GM18526 (cell line): ENCODE data around the gene NOS1.

Experiments used
- POLR2A ChIP-seq: IDR thresholded peaks from 3 replicates; pipeline ENCODE4 v1.6.1; 2011; ENCODE audit not compliant: insufficient read length; ENCODE audit errors: extremely low read depth

NOS1 gene

DNA sequence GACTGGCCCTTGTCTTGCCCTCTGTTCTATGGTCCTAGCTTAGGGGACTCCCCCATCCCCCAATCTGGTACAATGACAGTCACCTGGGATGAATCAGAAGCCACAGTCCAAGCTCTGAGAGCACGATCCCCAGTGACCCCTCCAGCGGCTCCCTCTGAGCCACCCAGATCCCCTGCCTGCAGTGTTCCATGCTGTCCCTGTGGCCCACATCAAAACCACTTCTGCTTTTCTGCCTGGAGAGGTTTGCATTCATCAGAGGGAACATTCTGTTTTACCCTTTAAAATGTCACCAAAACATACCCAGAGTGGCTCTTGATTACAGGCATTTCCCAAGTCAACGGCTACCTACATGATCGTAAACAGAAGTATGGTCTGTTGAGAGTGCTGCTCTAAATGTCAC is 47.5 kb downstream of the NOS1 start:
- no peak for TF ChIP-seq POLR2A

DNA sequence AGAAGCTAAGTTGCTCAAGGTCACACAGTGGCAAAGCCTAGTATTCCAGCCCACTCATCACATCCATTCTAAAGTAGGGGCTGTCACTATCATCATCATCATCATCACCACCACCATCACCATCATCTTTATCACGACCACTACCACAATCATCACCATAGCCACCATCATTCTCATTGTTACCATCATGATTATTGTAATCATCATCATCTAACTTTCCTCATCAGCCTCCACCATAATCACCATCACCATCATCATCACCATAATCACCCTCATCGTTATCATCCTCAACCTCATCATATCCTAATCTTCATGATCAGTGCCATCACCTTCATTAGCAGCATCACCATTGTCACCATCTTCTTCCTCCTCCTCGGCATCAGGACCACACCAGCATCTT is 48.7 kb downstream of the NOS1 start:
- TF ChIP-seq POLR2A, result no peak

DNA sequence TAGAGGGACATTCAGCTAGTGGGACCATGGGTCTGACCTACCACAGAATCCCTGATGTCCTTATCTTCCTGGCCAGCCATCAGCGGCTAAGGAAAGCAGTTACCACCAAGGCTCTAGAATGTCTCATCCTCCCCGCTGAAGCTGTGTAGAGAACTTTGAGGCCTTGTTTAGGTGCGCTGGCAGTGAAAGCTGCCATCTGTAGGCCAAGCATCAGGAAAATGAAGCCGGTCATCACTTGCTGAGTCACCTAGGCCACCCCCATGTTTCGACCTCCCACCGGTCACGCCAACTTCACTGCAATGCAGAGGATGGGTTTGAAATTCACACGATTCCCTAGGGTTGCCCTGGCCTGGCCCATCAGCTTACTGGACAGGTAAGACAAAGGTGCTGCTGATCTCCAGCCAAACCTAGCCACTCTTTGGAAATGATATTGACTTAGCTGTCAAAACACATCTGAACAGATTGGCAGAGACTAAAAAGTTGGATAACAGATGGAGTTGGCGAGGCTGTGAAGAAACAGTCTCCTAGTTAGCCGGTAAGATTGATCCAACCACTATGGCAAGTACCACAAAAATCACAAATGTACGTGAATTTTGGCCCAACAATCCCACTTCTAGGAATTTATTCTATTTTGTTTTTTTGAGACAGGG is 52.0 kb downstream of the NOS1 start:
- TF ChIP-seq POLR2A, result no peak

DNA sequence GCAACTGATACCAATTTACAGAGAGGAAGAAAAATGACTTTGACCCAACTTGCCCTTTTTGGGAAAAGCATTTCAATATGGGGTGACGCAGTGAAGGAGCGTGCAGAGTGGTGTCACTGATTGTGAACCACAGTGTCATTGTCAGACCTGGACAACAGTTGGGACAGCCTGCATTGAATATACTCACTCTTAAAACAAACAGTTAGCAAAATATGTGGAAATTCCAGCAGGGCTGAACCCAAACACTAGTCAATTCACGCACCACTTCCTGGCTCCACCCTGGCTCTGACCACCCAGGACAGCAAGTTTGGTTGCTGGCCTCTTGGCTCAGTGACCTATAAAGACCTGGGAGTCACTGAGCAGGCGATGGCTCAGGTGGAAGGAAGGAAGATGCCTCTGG is 61.3 kb downstream of the NOS1 start:
- no peak for TF ChIP-seq POLR2A

DNA sequence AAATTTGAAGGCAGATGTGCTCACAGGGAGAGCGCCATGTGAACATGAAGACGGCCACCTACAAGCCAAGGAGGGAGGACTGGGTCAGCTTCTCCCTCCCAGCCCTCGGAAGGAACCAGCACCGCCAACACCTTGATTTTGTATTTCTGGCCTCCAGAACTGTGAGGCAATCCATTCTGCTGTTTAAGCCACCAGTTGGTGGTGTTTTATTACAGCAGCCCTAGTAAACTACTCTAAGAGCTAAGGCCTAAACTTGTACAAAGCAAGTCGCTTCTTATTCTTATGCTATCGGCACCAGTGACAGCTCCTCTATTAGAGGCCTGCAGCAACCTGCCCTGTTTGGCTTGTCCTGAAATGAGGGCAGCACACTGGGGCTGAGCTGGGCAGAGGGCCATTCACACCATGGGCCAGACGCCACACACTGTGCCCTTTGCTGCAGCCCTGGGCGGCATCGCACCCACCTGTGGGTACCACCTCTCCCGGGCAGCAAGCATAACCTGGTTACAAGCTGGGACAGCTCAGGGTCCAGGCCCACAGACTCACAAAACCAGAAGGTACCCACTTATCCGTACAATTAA is 62.7 kb downstream of the NOS1 start:
- TF ChIP-seq POLR2A, result no peak

DNA sequence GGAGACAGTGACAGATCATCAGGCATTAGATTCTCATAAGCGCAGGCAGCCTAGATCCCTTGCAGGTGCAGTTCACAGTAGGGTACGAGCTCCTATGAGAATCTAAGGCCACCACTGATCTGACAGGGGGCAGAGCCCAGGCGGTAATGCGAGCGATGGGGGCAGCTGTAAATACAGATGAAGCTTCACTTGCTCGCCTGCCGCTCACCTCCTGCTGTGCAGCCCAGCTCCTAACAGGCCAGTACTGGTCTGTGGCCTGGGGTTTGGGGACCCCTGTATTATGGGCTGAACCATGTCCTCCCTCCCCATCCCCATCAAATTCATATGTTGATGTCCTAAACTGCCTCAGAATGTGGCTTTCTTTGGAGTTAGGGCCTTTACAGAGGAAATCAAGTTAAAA is 63.2 kb downstream of the NOS1 start:
- no peak for TF ChIP-seq POLR2A

DNA sequence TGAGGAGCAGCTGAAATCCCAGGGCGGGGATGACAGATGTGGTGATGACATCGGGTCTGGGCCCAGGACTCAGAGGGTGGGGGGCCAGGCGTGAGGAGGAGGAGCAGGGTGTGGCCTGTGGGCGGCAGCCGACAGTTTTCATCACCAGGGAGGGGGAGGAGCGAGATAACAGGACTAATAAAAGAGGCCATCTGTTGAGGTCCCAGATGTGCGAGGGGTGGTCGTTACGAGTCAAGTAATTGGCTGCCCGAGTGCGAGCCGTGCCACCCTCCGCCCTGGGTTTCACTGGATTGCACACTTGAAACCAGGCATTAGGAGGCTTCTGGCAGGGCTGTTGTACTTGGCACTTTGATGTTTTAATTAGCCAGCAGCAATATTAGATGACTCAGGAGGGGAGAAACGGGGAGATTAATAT is 67.2 kb downstream of the NOS1 start:
- TF ChIP-seq POLR2A, result no peak

DNA sequence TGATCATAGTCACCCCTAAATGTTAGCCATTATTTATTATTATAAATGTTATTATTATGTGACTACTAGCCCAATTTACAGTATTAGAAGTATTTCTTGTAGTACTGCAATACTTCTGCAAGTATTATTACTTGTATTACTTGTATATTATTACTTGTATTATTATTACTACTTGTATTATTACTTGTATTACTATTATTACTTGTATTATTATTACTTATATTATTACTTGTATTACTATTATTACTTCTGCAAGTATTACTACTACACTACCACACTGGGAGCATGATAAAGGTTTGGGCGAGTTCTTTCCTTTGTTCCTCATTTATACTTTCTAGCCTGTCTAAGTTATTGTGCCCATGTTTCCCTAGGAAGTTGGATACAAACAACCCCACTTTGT is 67.9 kb downstream of the NOS1 start:
- no peak for TF ChIP-seq POLR2A

DNA sequence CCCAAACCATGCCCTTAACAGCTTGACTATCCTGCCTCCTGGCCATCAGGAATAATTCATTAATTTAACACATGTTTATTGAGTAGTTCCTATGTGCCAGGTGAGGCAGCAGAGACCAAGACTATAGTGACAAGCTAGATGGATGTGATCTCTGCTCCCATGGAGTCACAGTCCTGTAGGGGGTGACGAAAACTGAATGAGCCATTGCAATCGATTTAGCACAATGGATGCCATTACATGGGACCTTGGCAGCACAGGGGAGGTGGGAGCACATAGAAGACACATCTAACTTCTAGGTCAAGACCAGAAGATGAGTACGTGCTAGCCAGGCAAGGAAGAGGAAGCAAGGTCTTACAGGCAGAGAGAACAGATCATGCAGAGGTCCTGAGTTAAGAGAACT is 68.7 kb downstream of the NOS1 start:
- TF ChIP-seq POLR2A, result no peak

DNA sequence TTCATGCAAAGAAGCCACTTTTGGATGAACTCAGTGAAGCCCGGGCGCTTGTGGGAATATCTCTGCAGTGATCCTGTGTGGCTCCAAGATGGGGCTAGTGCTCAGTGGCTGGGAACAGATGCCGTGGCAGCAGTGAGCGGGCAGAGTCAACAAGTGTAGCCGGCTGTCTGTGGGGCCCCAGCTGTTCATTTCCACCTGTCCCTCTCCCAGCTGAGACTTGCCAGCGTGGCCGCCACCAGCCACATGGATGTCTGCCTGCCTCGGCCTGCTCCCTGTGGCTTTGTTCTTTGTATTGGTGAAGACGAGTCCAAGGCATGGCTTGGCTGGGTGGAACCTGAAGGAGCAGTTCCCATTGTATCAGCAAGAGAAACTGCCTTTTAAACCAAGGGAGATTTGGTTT is 77.3 kb downstream of the NOS1 start:
- no peak for TF ChIP-seq POLR2A

DNA sequence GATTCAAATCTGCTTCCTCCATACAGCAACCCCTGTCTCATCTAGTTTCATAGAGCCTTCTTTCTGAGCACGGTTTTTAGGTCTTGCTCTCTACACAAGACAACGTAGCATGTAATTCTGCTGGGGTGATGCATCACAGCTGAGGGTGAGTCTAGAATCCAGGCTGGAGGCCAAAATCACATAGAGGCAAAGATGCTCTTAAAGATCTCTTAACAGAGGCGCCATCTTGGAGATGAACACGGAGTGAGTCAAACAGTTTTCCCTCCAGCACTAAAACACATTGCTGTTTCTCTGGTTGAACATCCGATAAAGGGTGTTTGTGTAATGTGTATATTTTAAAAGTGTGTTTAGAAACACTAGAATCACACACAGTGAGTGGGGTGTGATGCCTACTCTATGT is 78.9 kb downstream of the NOS1 start:
- no peak for TF ChIP-seq POLR2A

DNA sequence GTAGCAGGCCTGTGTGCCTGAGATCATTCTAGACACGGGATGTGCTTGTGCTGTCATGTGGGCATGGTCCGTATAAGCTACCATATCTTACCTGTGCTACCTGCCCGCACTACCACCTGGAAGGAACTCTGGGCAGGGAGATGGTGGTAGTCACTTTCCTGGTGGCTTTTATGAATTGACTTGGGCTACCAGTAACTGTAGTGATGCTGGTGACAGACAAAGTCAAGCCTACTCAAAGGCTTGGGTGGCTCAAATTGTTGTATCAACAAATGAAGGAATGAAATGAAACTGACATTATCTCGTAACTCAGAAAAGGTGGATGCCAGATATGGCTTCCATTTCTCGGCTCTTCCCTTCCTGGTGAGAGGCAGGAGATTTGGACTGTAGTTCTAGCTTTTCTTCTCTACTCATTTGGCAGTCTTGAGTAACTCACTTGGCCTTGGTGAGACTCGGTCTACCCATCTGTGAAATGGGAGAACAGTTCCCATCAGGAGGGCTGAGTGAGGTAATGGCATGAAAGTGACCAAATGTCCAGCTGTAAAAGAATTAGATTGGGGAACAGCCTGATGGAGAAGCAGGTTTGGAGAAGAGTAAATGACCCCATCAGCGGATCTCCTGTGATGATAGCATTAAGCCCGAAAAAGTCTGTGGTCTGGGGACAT is 81.3 kb downstream of the NOS1 start:
- TF ChIP-seq POLR2A, result no peak

DNA sequence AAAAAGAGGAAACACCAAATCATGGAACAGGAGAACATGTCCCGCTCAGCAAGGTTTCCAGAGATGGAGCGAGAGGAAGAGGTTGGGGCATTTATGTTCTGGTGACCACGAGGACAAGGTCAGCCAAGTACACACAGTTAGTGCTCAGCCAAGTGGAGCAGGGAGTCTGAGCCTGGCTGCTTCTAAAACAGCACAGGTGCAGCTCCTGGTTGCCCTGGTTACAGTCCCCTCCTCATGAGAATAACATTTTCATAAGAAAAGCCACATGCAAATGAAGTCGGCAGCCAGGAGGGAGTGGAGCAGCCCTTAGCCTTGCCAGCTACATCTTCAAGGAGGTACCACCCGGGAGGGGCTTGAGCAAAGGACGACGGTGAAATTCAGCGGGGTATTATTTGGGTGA is 81.8 kb downstream of the NOS1 start:
- no peak for TF ChIP-seq POLR2A

DNA sequence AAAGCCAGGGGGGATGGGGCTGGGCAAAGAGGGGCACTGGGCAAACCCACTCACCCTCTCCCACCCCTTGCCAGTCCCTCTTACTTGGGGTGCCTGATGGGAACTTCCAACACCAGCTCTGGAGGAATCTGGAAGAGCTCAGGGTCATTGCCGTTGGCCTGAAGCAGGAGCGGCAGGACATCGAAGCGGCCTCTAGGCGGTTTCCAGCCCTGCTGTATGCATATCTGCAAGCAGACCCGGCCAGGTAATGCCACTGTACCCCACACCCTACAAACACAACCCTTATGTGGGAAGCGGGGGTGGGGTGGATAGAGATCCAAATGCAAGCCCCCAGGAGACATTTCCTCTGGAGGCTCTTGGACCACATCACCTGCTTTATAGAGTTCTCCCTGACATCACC is 83.6 kb downstream of the NOS1 start:
- no peak for TF ChIP-seq POLR2A

DNA sequence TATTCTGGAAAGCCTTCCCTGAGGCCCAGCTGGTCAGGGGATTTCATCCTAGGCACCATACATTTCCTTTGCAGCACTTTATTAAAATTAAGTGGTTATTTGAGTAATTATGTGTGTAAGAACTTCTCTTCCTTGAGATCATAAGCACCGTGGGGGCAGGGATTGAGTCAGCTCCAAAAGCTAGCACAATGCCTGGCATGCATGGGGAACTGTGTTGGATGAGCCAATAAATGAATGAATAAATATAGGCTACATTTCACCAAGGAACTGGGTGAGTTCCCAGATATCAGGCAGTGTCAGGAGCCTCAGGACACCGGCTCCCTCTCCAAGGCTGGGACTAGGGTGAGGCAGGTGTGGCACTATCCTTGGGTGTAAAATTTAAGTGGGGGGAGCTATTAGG is 88.3 kb downstream of the NOS1 start:
- no peak for TF ChIP-seq POLR2A

DNA sequence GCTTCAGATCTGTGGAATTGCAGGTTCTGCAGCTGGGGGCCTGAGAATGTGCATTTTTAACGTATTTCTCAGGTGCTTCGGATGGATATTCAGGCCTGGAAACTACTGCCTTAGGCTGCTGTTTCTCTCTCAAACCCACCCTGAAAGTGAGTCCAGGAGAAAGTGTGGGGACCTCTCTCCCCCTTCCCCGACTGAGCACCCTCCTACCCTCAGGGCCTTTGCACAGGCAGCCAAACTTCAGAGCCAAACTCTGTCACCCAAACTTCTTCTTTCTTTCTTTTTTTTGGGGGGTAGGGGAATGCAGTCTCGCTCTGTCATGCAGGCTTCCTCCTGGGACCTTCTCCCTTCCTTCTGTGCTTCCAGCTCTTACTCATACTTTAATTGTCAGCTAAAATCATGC is 88.7 kb downstream of the NOS1 start:
- TF ChIP-seq POLR2A, result no peak

DNA sequence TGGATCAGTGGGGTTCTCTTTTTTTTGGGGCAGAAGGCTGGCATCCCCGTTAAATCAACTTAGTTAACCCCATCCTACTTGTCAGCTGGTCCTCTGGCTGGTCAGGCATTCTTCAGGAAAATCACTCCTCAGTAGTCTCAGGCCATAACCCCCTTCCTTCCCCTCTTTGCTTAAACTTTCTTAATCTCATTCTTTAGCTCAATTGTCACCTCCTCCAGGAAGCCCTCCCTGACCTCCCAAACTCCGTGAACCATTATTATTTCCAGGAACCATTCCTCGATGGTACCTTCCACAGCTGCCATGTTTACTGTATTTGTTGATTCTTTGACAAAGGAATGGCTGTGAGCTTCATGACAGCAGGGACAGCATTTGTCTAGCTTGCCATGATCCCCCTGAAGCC is 98.7 kb downstream of the NOS1 start:
- no peak for TF ChIP-seq POLR2A
